HCT116 (cell line): ENCODE results near the gene GOLGA6L7. TPM values are rescaled to one million over a fixed set of nuclear protein-coding genes. Genes with fewer than 3 reads are reported as not detected.
"Not testable (repeated sequence)": the region's sequence is repeated elsewhere in the genome, so short reads cannot be mapped to it uniquely, and the experiment has no call there.

Source experiments
- ATAC-seq: fragments of 200-7000 bp; cut with Tn5 transposase; 2 replicates; pipeline ENCODE4 v1.9.1; 2020; ENCODE audit warnings: mild to moderate bottlenecking, moderate library complexity
- BruUV-seq: library from RNA; stranded (reverse); fragments of 400-500 nt; replicated peaks from 2 replicates; lab custom pipeline; 2021; lab: Mats Ljungman, UMichigan
- CTCF ChIA-PET: fragments of 300-600 bp; sonication (Branson Sonifier 250); formaldehyde crosslinking; loops from one replicate; lab custom pipeline; 2021; ENCODE audit warnings: antibody characterized with exemption; lab: Charles Lee
- POLR2A ChIA-PET: fragments of 300-600, 350-600 bp; sonication (Branson Sonifier 250); formaldehyde crosslinking; loops from one replicate; lab custom pipeline; 2021; ENCODE audit warnings: antibody characterized with exemption; lab: Charles Lee
- RAD21 ChIA-PET, 2 experiments: fragments of 300-600 bp; sonication (Branson Sonifier 250); formaldehyde crosslinking; loops; one replicate each; lab custom pipeline; 2023; ENCODE audit warnings: low total read pairs in 2 of 2; ENCODE audit not compliant: uncharacterized antibody in 2 of 2, unreplicated experiment in 2 of 2, low non-redundant PET in 1 of 2; lab: Charles Lee
- DNase-seq: peaks from one replicate; pipeline ENCODE4 v3.0.0-alpha.2; 2010; ENCODE audit warnings: low read depth, low spot score
- H2AFZ ChIP-seq: fragments of 200-600 bp; shearing (Covaris generic), sonication (generic); 2 replicates; pipeline ENCODE4 v1.6.1; 2017; ENCODE audit warnings: low read depth, mixed run types, mixed read lengths, antibody characterized with exemption, low read length; ENCODE audit not compliant: poor library complexity, severe bottlenecking
- H3K27ac ChIP-seq: 2 replicates; pipeline ENCODE4 v1.5.1; 2012; ENCODE audit warnings: low read depth, low read length
- H3K27me3 ChIP-seq: fragments of 200-600 bp; sonication (generic); 2 replicates; pipeline ENCODE4 v1.6.1; 2016; ENCODE audit warnings: mixed run types, low read length, mixed read lengths; ENCODE audit not compliant: insufficient read depth
- H3K36me3 ChIP-seq, 2 experiments: fragments of 200-500 bp in 1 of 2; fragments of 200-600 bp in 1 of 2; sonication (Bioruptor generic) in 1 of 2; sonication (generic) in 1 of 2; 2 replicates each; pipeline versions ENCODE4 v1.5.1 to v1.6.1; 2014 to 2016; ENCODE audit warnings: low read length in 2 of 2, inconsistent platforms in 1 of 2, mixed read lengths in 1 of 2, mixed run types in 1 of 2; ENCODE audit not compliant: insufficient read depth in 2 of 2, control insufficient read depth in 1 of 2
- H3K4me1 ChIP-seq, 2 experiments: fragments of 200-600 bp in 1 of 2; sonication (generic) in 1 of 2; 2 replicates each; pipeline versions ENCODE4 v1.5.1 to v1.6.1; 2012 to 2017; ENCODE audit warnings: low read length in 2 of 2, inconsistent platforms in 1 of 2, mild to moderate bottlenecking in 1 of 2, mixed read lengths in 1 of 2, mixed run types in 1 of 2, moderate library complexity in 1 of 2; ENCODE audit not compliant: insufficient read depth in 2 of 2, control insufficient read depth in 1 of 2
- H3K4me2 ChIP-seq: fragments of 200-600 bp; sonication (generic); 2 replicates; pipeline ENCODE4 v1.6.1; 2017; ENCODE audit warnings: mixed run types, low read length, mixed read lengths
- H3K4me3 ChIP-seq, 2 experiments: fragments of 200-600 bp in 1 of 2; sonication (generic) in 1 of 2; replicated peaks in 1 of 2; 2 replicates each; pipeline ENCODE4 v1.5.1; 2011 to 2016; ENCODE audit warnings: low read length in 2 of 2, control low read depth in 1 of 2, low read depth in 1 of 2, mild to moderate bottlenecking in 1 of 2, mixed read lengths in 1 of 2, mixed run types in 1 of 2
- H3K79me2 ChIP-seq: fragments of 200-600 bp; sonication (generic); 2 replicates; pipeline ENCODE4 v1.6.1; 2017; ENCODE audit warnings: mild to moderate bottlenecking, mixed run types, low read length, moderate library complexity, mixed read lengths; ENCODE audit not compliant: insufficient read depth
- H3K9ac ChIP-seq: fragments of 200-600 bp; sonication (generic); 2 replicates; pipeline ENCODE4 v1.6.1; 2016; ENCODE audit warnings: low read length, mixed read lengths
- H3K9me2 ChIP-seq: fragments of 200-600 bp; sonication (generic), shearing (Covaris generic); 2 replicates; pipeline ENCODE4 v1.6.1; 2017; ENCODE audit warnings: mixed run types, mild to moderate bottlenecking, moderate library complexity; ENCODE audit not compliant: insufficient read depth
- H3K9me3 ChIP-seq, 2 experiments: fragments of 200-500 bp in 1 of 2; fragments of 200-600 bp in 1 of 2; sonication (Bioruptor generic) in 1 of 2; sonication (generic) in 1 of 2; 2 replicates each; pipeline ENCODE4 v1.6.1; 2014 to 2017; ENCODE audit warnings: low read length in 2 of 2, mixed read lengths in 2 of 2, inconsistent platforms in 1 of 2, low read depth in 1 of 2, mild to moderate bottlenecking in 1 of 2, mixed run types in 1 of 2, moderate library complexity in 1 of 2; ENCODE audit not compliant: control insufficient read depth in 1 of 2, insufficient read depth in 1 of 2
- H4K20me1 ChIP-seq: fragments of 200-600 bp; sonication (generic), shearing (Covaris generic); 2 replicates; pipeline ENCODE4 v1.6.1; 2017; ENCODE audit warnings: mixed run types, mild to moderate bottlenecking, moderate library complexity; ENCODE audit not compliant: insufficient read depth
- intact Hi-C: fragments of 100-400 bp; cut with micrococcal nuclease; formaldehyde crosslinking; loops from 2 replicates; pipeline ENCODE4 v1.10.0; 2022
- total RNA-seq: library from RNA; stranded (reverse); gene quantifications from one replicate; pipeline ENCODE4 v1.2.1, GENCODE V29; 2021; ENCODE audit not compliant: unreplicated experiment

Gene GOLGA6L7
- total RNA-seq, 1 experiment from 2014 or later, result not detected

DNA sequence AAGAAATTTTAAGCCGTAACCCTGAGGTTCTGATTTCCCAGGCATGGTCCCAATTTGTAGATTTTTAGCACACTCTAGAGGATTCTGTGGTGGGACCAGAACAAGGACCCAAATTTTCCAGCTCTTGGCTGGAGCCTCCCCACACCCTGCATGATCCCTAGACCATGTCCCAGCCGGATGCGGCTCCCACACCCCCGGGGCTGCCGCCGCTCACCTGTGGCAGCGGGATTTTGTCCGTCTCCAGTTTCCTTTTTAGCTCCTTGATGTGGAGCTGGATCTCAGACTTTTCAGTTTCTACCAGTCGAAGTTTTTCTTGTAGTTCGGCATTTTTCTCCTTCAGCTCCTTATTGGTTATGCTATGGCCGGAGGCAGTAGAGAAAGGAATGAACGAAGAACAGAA lies 4.9 kb downstream of the GOLGA6L7 start:
- H3K27ac ChIP-seq, intact Hi-C loops, H2AFZ ChIP-seq, BruUV-seq, H3K4me1 ChIP-seq, DNase-seq, RAD21 ChIA-PET, H3K36me3 ChIP-seq, POLR2A ChIA-PET, H4K20me1 ChIP-seq, H3K9me3 ChIP-seq, H3K27me3 ChIP-seq, H3K9ac ChIP-seq, H3K79me2 ChIP-seq, ATAC-seq, H3K4me3 ChIP-seq, CTCF ChIA-PET, H3K4me2 ChIP-seq, H3K9me2 ChIP-seq: not testable (repeated sequence)

- H3K4me1 ChIP-seq, H3K27ac ChIP-seq, H3K79me2 ChIP-seq, ATAC-seq, DNase-seq, POLR2A ChIA-PET, H3K4me3 ChIP-seq, H4K20me1 ChIP-seq, H3K4me2 ChIP-seq, H3K9ac ChIP-seq, H3K27me3 ChIP-seq, H3K9me3 ChIP-seq, BruUV-seq, CTCF ChIA-PET, intact Hi-C loops, H3K9me2 ChIP-seq, H2AFZ ChIP-seq, H3K36me3 ChIP-seq, RAD21 ChIA-PET: not testable (repeated sequence)
Measured at GRCh38 chr15:28842210-28842609, 6.2 kb downstream of the GOLGA6L7 start.

GRCh38 chr15:28840285-28840684 lies 8.2 kb downstream of the GOLGA6L7 start:
- BruUV-seq, H3K79me2 ChIP-seq, H4K20me1 ChIP-seq, H3K4me1 ChIP-seq, H3K4me2 ChIP-seq, POLR2A ChIA-PET, CTCF ChIA-PET, H3K4me3 ChIP-seq, intact Hi-C loops, ATAC-seq, H3K27me3 ChIP-seq, H3K9me2 ChIP-seq, H3K36me3 ChIP-seq, H2AFZ ChIP-seq, H3K9ac ChIP-seq, DNase-seq, H3K27ac ChIP-seq, RAD21 ChIA-PET, H3K9me3 ChIP-seq: not testable (repeated sequence)

- CTCF ChIA-PET, H3K4me3 ChIP-seq, H3K79me2 ChIP-seq, ATAC-seq, H3K9ac ChIP-seq, intact Hi-C loops, RAD21 ChIA-PET, H4K20me1 ChIP-seq, H2AFZ ChIP-seq, H3K36me3 ChIP-seq, H3K9me3 ChIP-seq, H3K27ac ChIP-seq, H3K9me2 ChIP-seq, BruUV-seq, H3K27me3 ChIP-seq, DNase-seq, POLR2A ChIA-PET, H3K4me2 ChIP-seq, H3K4me1 ChIP-seq: not testable (repeated sequence)
Measured at GRCh38 chr15:28834957-28835585, 13.4 kb downstream of the GOLGA6L7 start.
